Vagina (tissue), 2 donors: ENCODE data around the gene ZSCAN12. TPM values are rescaled to one million over a fixed set of nuclear protein-coding genes. Genes with fewer than 3 reads are reported as not detected.

ENCODE experiments used
- DNase-seq, 2 donors: peaks; one replicate each; pipeline ENCODE4 v3.0.0-alpha.2; 2017; ENCODE audit errors: extremely low spot score in 2 of 2
- H3K27ac ChIP-seq: fragments of 200-600 bp; sonication (generic); one replicate; pipeline ENCODE4 v1.5.1; 2019
- H3K27me3 ChIP-seq: fragments of 200-600 bp; sonication (generic); one replicate; pipeline ENCODE4 v1.5.1; 2019
- H3K36me3 ChIP-seq, 2 donors: fragments of 200-600 bp; sonication (generic); one replicate each; pipeline ENCODE4 v1.5.1; 2017 to 2019
- H3K4me1 ChIP-seq: fragments of 200-600 bp; sonication (generic); one replicate; pipeline ENCODE4 v1.5.1; 2019
- H3K4me3 ChIP-seq, 2 donors: fragments of 200-600 bp; sonication (generic); 1 replicate in 1 of 2; 2 replicates in 1 of 2; pipeline ENCODE4 v1.5.1; 2016 to 2019
- H3K9me3 ChIP-seq: fragments of 200-600 bp; sonication (generic); one replicate; pipeline ENCODE4 v1.5.1; 2019
- POLR2A ChIP-seq, 2 donors: fragments of 450-650 bp; IDR thresholded peaks; one replicate each; pipeline ENCODE4 v1.6.1; 2017; ENCODE audit warnings: antibody characterized with exemption in 2 of 2, mild to moderate bottlenecking in 2 of 2, moderate library complexity in 2 of 2
- POLR2AphosphoS5 ChIP-seq, 2 donors: sonication (generic); formaldehyde crosslinking; IDR thresholded peaks; one replicate each; pipeline ENCODE4 v1.9.0; 2017; ENCODE audit warnings: antibody characterized with exemption in 2 of 2, mild to moderate bottlenecking in 2 of 2, low read depth in 1 of 2; ENCODE audit not compliant: insufficient read depth in 1 of 2
- intact Hi-C: fragments of 100-400 bp; cut with DNase I; formaldehyde crosslinking; loops from one replicate; pipeline ENCODE4 v1.15.1; 2023
- total RNA-seq: library from RNA; depleted of rRNA; stranded (reverse); fragments of >200 nt; gene quantifications from one replicate; pipeline ENCODE4 v1.2.3, GENCODE V29; 2016
- TF ChIP-seq, protein P1 (sequence below), 3 experiments: fragments of 450-650 bp in 2 of 3; fragments of 200-600 bp in 1 of 3; sonication (generic) in 1 of 3; IDR thresholded peaks; one replicate each; pipeline ENCODE4 v1.5.1; 2017 to 2019; ENCODE audit warnings: antibody characterized with exemption in 3 of 3, mild to moderate bottlenecking in 2 of 3, moderate library complexity in 2 of 3

ZSCAN12 gene
- total RNA-seq, 1 donor from 2014 or later = 5.9 TPM

DNA sequence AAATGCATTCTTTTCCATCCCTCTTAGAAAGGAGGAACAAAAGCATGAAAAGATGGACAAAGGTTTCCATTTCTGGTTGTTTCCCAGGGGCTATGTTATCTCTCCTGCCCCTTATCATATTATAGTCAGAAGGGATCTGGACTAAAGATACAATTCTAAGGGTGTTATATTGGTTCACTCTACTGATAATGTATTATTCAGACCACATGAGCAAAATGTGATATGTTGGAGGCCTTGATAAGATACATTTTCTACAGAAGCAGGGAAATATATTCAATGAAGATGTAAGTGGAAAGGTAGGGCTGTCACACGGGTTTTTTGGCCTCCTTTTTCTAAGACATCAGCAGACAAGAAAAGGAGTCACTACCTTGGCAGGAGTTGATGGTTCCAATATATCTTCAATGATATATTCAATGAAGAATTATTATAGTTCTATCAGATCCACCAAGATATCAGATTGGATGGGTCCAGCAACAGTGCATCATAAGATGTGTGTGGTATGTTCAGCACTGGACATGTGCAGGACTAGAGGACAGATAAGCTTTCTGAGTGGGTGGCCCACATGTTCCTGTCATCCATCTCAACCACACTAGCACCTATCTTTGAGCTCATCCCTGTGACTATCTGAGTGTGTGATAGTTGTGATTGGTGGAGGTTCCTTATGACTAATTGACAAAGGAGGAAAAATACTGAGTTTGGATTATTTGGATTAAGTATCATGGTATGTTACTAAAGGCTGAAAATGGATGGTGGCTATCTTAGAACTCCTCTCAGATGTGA is 55.5 kb downstream of the ZSCAN12 start:
- DNase-seq = no peak
- TF ChIP-seq POLR2A (IDR thresholded peaks at IDR 0.05) (no peak), POLR2AphosphoS5 (IDR thresholded peaks at IDR 0.05; ENCODE audit: insufficient read depth in 1 of 2, low read depth in 1 of 2) (no peak)
- TF ChIP-seq, protein P1, sequence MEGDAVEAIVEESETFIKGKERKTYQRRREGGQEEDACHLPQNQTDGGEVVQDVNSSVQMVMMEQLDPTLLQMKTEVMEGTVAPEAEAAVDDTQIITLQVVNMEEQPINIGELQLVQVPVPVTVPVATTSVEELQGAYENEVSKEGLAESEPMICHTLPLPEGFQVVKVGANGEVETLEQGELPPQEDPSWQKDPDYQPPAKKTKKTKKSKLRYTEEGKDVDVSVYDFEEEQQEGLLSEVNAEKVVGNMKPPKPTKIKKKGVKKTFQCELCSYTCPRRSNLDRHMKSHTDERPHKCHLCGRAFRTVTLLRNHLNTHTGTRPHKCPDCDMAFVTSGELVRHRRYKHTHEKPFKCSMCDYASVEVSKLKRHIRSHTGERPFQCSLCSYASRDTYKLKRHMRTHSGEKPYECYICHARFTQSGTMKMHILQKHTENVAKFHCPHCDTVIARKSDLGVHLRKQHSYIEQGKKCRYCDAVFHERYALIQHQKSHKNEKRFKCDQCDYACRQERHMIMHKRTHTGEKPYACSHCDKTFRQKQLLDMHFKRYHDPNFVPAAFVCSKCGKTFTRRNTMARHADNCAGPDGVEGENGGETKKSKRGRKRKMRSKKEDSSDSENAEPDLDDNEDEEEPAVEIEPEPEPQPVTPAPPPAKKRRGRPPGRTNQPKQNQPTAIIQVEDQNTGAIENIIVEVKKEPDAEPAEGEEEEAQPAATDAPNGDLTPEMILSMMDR (IDR thresholded peaks at IDR 0.05) = no peak
- intact Hi-C loops = loop anchor here (5.0 kb wide), 1 partner anchor 1298 kb away; no protein-coding TSS in a partner anchor
- H3K4me1 ChIP-seq = no peaks in the 10 kb centered on the region
- no peak overlapping the region for H3K4me3 ChIP-seq
- H3K36me3 ChIP-seq = no peaks in the 10 kb centered on the region
- H3K9me3 ChIP-seq = no peaks in the 10 kb centered on the region
- no peak overlapping the region for H3K27ac ChIP-seq
- H3K27me3 ChIP-seq = no peaks in the 10 kb centered on the region

DNA sequence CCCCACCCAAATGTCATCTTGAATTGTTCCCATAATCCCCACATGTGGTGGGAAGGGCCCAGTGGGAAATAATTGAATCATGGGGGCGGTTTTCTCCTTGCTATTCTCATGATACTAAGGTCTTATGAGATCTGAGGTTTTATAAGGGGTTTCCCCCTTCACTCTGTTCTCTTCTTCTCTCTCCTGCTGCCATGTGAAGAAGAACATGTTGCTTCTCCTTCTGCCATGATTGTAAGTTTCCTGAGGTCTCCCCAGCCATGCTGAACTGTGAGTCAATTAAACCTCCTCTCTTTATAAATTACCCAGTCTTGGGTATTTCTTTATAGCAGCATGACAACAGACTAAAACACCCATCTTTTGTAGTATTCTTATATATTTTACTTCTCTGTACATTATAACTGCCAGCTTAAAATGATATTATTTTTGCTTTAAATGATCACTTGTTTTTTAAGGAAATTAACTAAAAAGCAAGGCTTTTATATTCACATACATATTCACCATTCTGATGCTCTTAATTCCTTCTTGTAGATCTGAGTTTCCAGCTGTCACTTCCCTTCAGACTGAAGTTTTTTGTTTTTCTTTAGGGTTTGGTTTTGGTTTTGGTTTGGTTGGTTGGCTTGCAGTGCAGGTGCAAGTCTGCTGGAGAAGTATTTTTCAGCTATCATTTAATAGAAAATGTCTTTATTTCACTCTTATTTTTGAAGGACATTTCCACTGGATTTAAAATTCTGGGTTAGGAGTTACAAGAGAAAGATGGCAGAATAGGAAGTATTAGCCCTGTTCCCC is 59.0 kb downstream of the ZSCAN12 start:
- no peaks in the 10 kb centered on the region for H3K9me3 ChIP-seq

DNA sequence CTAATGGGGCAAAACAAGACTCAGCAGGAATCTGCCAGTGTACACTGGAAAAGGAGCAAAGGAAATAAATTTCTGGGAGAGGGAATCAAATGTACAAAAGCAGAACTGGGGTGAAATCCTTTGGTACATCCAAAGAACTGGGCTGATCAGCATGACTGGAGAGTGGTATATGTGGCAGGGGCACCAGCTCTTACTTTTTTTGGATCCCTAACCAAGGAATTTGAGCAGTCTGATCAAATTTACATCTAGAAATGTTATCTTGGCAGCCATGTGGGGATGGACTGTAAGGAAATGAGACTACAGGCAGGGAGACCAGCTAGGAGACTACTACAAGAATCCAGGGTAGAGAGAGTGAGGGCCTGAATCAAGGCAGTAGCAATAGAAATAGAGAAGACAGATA is 62.4 kb downstream of the ZSCAN12 start:
- H3K4me3 ChIP-seq = no peak overlapping the region
- peaks cover 18% of the 10 kb centered on the region for H3K4me1 ChIP-seq
- H3K27ac ChIP-seq = peak overlapping the region; percentile 97
- no peaks in the 10 kb centered on the region for H3K9me3 ChIP-seq
- no peaks in the 10 kb centered on the region for H3K27me3 ChIP-seq
- no peak for DNase-seq
- H3K36me3 ChIP-seq = no peaks in the 10 kb centered on the region
- TF ChIP-seq, protein P1 (IDR thresholded peaks at IDR 0.05) = no peak
- no peak for TF ChIP-seq POLR2AphosphoS5 (IDR thresholded peaks at IDR 0.05; ENCODE audit: insufficient read depth in 1 of 2, low read depth in 1 of 2)
- no peak for TF ChIP-seq POLR2A (IDR thresholded peaks at IDR 0.05)
- intact Hi-C loops = no loop called here

More for the DNA sequence above, 59.0 kb downstream of the ZSCAN12 start:
- no peak for DNase-seq
- H3K4me3 ChIP-seq = no peak overlapping the region
- intact Hi-C loops = loop anchor here (5.0 kb wide), 1 partner anchor 1302 kb away; no protein-coding TSS in a partner anchor
- H3K4me1 ChIP-seq = peaks cover 12% of the 10 kb centered on the region
- H3K27ac ChIP-seq = no peak overlapping the region
- TF ChIP-seq, protein P1 (IDR thresholded peaks at IDR 0.05) = no peak
- TF ChIP-seq POLR2A (IDR thresholded peaks at IDR 0.05) (no peak), POLR2AphosphoS5 (IDR thresholded peaks at IDR 0.05; ENCODE audit: insufficient read depth in 1 of 2, low read depth in 1 of 2) (no peak)
- H3K36me3 ChIP-seq = no peaks in the 10 kb centered on the region
- H3K27me3 ChIP-seq = no peaks in the 10 kb centered on the region

DNA sequence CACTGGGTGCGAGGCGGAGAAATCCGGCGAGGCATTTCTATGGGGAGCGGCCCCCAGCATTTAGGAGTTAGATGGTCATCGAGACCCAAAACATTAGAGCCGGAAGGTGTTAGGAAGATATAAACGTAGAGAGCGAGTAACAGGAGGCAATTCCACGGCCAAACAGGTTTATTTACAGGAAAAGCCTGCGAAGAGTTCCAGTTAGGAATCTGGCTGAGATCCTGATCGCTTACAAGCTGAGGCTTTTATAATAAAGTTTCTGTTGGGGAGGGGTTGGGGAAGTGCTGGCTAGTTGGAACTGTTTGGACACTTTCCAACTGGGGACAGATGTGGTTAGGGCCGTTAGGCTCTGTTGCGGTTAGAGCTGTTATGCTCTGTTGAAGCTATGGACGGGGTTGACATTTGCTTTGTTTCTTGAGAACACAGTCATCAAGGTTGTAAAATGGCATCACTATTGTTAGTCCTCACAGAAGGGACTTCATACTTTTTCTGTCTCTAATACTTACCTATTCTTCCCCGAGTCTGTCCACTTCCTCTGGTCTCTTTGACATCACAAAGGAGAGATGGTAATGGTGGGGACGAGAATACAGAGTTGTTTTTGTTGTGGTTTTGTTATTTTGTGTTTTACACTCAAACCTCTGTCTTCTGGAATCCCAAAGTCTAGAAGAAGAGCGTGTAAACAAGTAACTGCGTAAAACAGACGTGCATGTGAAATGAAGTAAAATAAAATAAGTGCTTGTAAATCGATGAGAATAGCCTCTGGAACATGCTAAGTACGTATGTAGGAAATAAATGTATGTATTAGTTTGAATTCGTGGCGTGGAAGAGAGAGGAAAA is 63.0 kb downstream of the ZSCAN12 start:
- H3K27ac ChIP-seq = peak overlapping the region; percentile 97
- H3K36me3 ChIP-seq = no peaks in the 10 kb centered on the region
- H3K4me3 ChIP-seq = peak overlapping the region; percentile 68 to 73
- TF ChIP-seq POLR2A (IDR thresholded peaks at IDR 0.05) (no peak), POLR2AphosphoS5 (IDR thresholded peaks at IDR 0.05; ENCODE audit: insufficient read depth in 1 of 2, low read depth in 1 of 2) (no peak)
- TF ChIP-seq, protein P1 (IDR thresholded peaks at IDR 0.05) = no peak
- no peaks in the 10 kb centered on the region for H3K27me3 ChIP-seq
- intact Hi-C loops = no loop called here
- H3K9me3 ChIP-seq = no peaks in the 10 kb centered on the region
- peaks cover 18% of the 10 kb centered on the region for H3K4me1 ChIP-seq
- peak in 1 of 2 donors; percentile 90 for DNase-seq
